Peyer's patch (tissue), 4 donors: Measurements from ENCODE around the gene ZNF408. TPM values are rescaled to one million over a fixed set of nuclear protein-coding genes. Genes with fewer than 3 reads are reported as not detected.

Experiments used
- DNase-seq, 3 donors: peaks; one replicate each; pipeline ENCODE4 v3.0.0-alpha.2; 2017 to 2019
- H3K27ac ChIP-seq, 4 donors: fragments of 200-600 bp; sonication (generic); one replicate each; pipeline ENCODE4 v1.5.1; 2016 to 2019
- H3K27me3 ChIP-seq, 2 donors: fragments of 200-600 bp; sonication (generic); one replicate each; pipeline ENCODE4 v1.5.1; 2019
- H3K36me3 ChIP-seq, 3 donors: fragments of 200-600 bp; sonication (generic); one replicate each; pipeline ENCODE4 v1.5.1; 2016 to 2019
- H3K4me1 ChIP-seq, 4 donors: fragments of 200-600 bp; sonication (generic); one replicate each; pipeline ENCODE4 v1.5.1; 2016 to 2019
- H3K4me3 ChIP-seq, 4 donors: fragments of 200-600 bp; sonication (generic); 1 replicate in 3 of 4; 2 replicates in 1 of 4; pipeline ENCODE4 v1.5.1; 2016 to 2019; ENCODE audit warnings: mild to moderate bottlenecking in 1 of 4
- H3K9me3 ChIP-seq, 4 donors: fragments of 200-600 bp; sonication (generic); one replicate each; pipeline ENCODE4 v1.5.1; 2016 to 2019; ENCODE audit warnings: mild to moderate bottlenecking in 1 of 4
- POLR2A ChIP-seq, 2 donors: fragments of 450-650 bp; IDR thresholded peaks; one replicate each; pipeline ENCODE4 v1.5.1; 2017; ENCODE audit warnings: antibody characterized with exemption in 2 of 2, mild to moderate bottlenecking in 2 of 2, moderate library complexity in 2 of 2
- total RNA-seq, 4 donors: library from RNA; depleted of rRNA; stranded (reverse); fragments of >200 nt; gene quantifications; one replicate each; pipeline ENCODE4 v1.1.0, GENCODE V29; 2016
- TF ChIP-seq, protein P1 (sequence below), 6 experiments: fragments of 450-650 bp in 4 of 6; fragments of 200-600 bp in 2 of 6; sonication (generic) in 1 of 6; IDR thresholded peaks; one replicate each; pipeline ENCODE4 v1.5.1; 2017 to 2019; ENCODE audit warnings: antibody characterized with exemption in 6 of 6, mild to moderate bottlenecking in 3 of 6, moderate library complexity in 1 of 6

The ZNF408 gene
- 10 to 100 TPM in 1 of 4 donors, 1 to 10 TPM in 3; 6.3 to 20.0 (median 8.4) TPM for total RNA-seq

- peaks cover 0 to 47% (median 4%) of the 10 kb centered on the region in 4 donors for H3K4me1 ChIP-seq
- no peaks in the 10 kb centered on the region for H3K9me3 ChIP-seq
- TF ChIP-seq POLR2A (IDR thresholded peaks at IDR 0.05): peak; percentile 95 to 96
- TF ChIP-seq, protein P1, sequence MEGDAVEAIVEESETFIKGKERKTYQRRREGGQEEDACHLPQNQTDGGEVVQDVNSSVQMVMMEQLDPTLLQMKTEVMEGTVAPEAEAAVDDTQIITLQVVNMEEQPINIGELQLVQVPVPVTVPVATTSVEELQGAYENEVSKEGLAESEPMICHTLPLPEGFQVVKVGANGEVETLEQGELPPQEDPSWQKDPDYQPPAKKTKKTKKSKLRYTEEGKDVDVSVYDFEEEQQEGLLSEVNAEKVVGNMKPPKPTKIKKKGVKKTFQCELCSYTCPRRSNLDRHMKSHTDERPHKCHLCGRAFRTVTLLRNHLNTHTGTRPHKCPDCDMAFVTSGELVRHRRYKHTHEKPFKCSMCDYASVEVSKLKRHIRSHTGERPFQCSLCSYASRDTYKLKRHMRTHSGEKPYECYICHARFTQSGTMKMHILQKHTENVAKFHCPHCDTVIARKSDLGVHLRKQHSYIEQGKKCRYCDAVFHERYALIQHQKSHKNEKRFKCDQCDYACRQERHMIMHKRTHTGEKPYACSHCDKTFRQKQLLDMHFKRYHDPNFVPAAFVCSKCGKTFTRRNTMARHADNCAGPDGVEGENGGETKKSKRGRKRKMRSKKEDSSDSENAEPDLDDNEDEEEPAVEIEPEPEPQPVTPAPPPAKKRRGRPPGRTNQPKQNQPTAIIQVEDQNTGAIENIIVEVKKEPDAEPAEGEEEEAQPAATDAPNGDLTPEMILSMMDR (IDR thresholded peaks at IDR 0.05): no peak
- DNase-seq: peak; percentile 99 to 100 (median 100)
- H3K36me3 ChIP-seq: peaks cover 0 to 44% (median 0%) of the 10 kb centered on the region in 3 donors
- no peaks in the 10 kb centered on the region for H3K27me3 ChIP-seq
- H3K27ac ChIP-seq: peak within 1 kb of the TSS; percentile 79 to 93 (median 84)
- H3K4me3 ChIP-seq: peak within 1 kb of the TSS; percentile 74 to 96 (median 82)
These were observed at the start of gene ZNF408, which contains the start of gene ARHGAP1 for GRCh38 chr11:46700241-46701077. ZNF408 (plus strand) TSS chr11:46701031; CDS start chr11:46701048, 17 bp downstream. ARHGAP1 (minus strand) TSS chr11:46700619; CDS start chr11:46696107, 4,512 bp downstream.

DNA sequence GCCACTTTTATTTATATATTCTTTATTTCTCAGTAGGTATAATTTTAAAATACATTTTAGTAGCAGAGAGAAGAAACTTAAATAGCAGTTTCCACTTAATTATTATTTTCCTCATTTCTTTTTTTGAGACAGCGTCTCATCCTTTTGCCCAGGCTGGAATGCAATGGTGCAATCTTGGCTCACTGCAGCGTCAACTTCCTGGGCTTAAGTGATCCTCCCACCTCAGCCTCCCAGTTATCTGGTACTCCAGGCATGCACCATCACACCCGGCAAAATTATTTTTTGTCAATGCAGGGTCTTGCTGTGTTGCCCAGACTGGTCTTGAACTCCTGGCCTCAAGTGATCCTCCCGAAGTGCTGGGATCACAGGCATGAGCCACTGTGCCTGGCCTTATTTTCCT, 45.2 kb upstream of the ZNF408 start:
- Histone ChIP-seq H3K4me1 (no peaks in the 10 kb centered on the region), H3K9me3 (no peaks in the 10 kb centered on the region), H3K36me3 (peaks cover 0 to 96% (median 0%) of the 10 kb centered on the region in 3 donors), H3K27me3 (no peaks in the 10 kb centered on the region), H3K4me3 (no peak overlapping the region), H3K27ac (no peak overlapping the region)
- TF ChIP-seq, protein P1 (IDR thresholded peaks at IDR 0.05): no peak
- no peak for TF ChIP-seq POLR2A (IDR thresholded peaks at IDR 0.05)
- DNase-seq: no peak

- TF ChIP-seq, protein P1 (IDR thresholded peaks at IDR 0.05): no peak
- TF ChIP-seq POLR2A (IDR thresholded peaks at IDR 0.05): no peak
- no peak for DNase-seq
- Histone ChIP-seq H3K9me3 (no peaks in the 10 kb centered on the region), H3K27ac (no peak overlapping the region), H3K4me1 (no peaks in the 10 kb centered on the region), H3K4me3 (no peak overlapping the region), H3K27me3 (no peaks in the 10 kb centered on the region), H3K36me3 (peaks cover 0 to 94% (median 0%) of the 10 kb centered on the region in 3 donors)
These were observed 43.6 kb upstream of the ZNF408 start for GRCh38 chr11:46657186-46657585.

DNA sequence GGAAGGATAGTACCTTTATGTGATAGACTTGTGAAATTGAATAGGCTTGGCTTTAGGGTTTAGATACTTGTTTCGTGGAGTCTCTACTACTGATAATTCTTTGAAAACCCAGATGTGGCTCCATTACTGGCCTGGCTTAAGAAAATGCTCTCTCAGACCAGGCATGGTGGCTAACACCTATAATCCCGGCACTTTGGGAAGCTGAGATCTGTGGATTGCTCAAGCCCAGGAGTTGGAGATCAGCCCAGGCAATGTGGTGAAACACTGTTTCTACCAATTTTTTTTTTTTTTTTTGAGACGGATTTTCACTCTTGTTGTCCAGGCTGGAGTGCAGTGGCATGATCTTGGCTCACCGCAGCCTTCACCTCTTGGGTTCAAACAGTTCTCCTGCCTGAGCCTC, 42.6 kb upstream of the ZNF408 start:
- H3K36me3 ChIP-seq: peaks cover 0 to 85% (median 0%) of the 10 kb centered on the region in 3 donors
- no peak overlapping the region for H3K27ac ChIP-seq
- no peak for DNase-seq

GRCh38 chr11:46659908-46660307, 40.9 kb upstream of the ZNF408 start:
- Histone ChIP-seq H3K4me3 (no peak overlapping the region), H3K27me3 (no peaks in the 10 kb centered on the region), H3K4me1 (no peaks in the 10 kb centered on the region), H3K27ac (no peak overlapping the region), H3K36me3 (peaks cover 0 to 85% (median 0%) of the 10 kb centered on the region in 3 donors), H3K9me3 (no peaks in the 10 kb centered on the region)
- TF ChIP-seq, protein P1 (IDR thresholded peaks at IDR 0.05): no peak
- no peak for TF ChIP-seq POLR2A (IDR thresholded peaks at IDR 0.05)
- DNase-seq: no peak

More for the DNA sequence above, 42.6 kb upstream of the ZNF408 start:
- TF ChIP-seq, protein P1 (IDR thresholded peaks at IDR 0.05): no peak
- no peak for TF ChIP-seq POLR2A (IDR thresholded peaks at IDR 0.05)
- no peaks in the 10 kb centered on the region for H3K4me1 ChIP-seq
- H3K27me3 ChIP-seq: no peaks in the 10 kb centered on the region
- H3K9me3 ChIP-seq: no peaks in the 10 kb centered on the region
- H3K4me3 ChIP-seq: no peak overlapping the region
